Stimulated activated CD4-positive, alpha-beta T cell treated with anti-CD3 and anti-CD28 coated beads, TNF-alpha, amount 100 ng/mL, for 1 hour (primary cell): ENCODE results near the gene CABCOCO1.

Experiments
- DNase-seq, 3 donors: peaks; one replicate each; pipeline ENCODE4 v3.0.0-alpha.2; 2020; ENCODE audit warnings: low read depth in 3 of 3, low spot score in 1 of 3

The CABCOCO1 gene

DNA sequence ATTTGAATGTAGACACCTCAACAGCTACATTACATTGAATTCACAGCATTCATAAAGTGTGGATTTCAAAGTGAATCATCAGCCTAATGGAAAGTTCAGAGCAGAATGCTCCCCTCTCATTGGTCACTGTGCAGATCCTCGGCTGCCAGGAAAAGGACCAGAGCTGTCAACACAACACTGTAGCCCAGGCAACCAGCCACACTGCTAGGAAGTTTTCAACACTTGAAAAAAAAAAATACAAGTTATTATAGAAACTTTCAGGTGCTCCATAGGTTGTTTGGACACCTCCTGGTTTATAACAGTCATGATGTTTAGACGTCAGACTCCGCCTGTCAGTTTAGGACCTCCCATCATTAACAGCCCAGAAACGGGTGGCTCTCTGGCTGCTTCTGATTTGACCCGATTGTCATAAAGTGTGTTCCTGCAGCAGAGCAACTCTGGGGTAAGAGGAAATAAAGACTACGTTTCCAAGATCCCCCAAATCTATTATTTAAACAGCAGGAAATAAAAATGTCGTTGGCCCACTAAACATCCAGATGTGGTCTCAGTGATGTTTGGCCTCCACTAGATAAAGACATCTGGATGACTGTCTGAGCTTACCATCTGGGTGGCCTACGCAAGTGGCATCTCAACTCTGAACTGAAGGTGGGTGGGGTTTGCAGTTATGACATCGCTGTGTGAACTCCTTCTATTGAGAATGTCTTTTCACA lies 117.4 kb downstream of the CABCOCO1 start:
- no peak for DNase-seq

DNA sequence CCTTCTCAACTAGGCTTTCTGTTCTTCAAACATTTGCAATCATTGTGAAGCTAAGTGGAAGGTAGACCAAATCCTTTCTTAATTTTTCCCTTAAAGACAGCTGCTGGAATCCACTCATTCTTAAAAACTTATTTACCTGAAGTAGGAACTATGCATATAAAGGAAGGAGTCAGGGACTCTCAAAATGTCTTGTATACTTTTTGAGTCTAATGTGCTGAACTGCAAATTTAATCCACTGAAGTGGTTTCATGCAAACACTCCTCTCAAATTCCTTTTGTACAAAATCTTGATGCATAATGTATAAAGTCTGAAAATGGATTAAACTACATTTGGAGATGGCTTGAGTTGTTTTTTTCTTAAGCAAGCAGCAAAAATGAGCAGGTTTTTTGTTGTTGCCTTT lies 118.0 kb downstream of the CABCOCO1 start:
- DNase-seq: no peak

DNA sequence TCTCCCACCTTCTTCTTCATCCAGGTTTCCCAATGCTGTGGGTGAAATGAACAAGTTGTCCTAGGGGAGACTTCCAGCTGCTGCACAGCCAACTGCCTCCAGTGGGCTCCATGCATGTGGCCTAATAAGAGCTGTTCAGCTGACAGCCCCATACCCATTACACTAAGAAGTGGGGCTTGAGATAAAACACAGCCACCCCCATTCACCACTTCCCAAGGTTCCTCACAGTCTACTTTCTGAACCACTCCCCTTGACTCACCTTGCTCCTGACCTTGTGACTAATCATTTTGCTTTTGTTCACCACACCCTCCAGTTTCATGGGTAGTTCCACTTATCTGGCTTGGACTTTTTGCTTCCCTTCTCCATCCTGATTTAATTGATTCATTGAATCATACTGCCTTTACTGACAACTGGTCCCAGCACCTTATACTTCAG lies 119.3 kb downstream of the CABCOCO1 start:
- DNase-seq: no peak

DNA sequence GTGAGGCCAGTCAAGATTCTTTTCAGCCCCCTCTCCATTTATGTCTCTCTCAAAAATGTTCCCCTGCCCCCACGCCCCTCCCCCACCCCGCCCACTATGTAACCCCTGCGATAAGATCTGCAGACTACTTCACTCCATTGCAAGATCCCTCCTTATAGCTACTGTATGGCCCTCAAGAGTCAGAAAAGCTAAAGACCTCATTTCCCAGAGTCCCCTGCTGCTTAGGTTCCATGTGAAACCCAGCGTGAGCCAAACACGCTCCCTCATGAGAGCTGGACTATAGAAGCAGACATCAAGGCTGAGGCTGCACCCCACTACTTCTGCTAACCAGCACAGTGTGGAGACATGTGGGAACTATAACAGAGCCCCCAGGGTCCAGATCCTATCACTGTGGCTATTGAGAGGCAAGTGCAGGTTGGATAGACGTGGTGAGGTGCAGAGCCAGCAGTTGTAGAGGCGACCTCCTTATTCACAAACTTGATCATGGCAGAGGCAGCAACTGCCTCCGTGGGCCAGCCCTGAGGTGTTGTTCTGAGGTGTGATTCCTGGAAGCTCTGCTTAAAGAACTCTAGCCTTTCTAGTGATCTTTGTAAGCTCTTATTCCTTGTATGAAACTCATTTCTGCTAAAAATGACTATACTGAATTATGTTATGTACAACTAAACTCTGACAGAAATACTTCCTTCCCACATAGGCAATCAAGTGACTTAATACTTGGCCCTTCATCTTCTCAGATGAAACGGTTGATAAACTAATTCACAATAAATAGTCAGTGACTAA lies 121.8 kb downstream of the CABCOCO1 start:
- no peak for DNase-seq

GRCh38 chr10:61785473-61786105 lies 122.9 kb downstream of the CABCOCO1 start:
- DNase-seq: no peak

DNA sequence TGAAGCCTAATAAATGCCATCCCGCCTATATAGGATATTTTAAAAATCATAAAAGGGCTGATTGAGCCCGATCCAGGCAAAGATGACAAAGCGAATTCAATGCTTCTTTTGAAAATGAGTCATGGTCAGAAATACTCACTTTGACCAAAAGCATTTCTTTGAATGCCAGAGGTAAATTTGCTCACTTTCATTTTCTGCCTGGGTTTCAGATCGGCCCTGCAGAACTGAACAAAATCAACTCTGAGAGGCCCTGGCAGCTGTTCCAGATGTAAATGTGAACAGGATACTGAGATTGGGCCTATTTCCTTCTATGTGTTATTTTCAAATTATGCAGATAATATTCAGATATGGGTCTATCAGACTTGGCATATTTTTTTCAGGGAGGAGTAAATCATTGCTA lies 124.0 kb downstream of the CABCOCO1 start:
- no peak for DNase-seq

DNA sequence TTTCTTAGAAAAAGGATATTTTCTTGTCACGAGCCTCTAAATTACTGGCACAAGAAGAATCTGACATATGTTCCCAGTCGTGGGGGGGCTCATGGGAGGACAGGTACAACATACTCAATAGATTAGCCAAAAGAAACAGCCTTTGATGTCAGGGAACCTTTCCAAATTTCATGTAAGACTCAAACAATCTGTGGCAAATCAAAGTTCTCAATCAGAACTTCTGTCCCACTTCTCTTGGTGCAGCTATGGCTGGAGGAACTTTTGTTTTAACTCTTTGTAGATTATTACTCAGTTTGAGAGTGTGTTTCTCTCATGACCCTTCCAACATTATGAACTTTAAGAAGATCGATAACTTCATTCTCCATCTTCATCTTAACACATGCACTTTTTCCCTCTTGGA lies 124.4 kb downstream of the CABCOCO1 start:
- no peak for DNase-seq

DNA sequence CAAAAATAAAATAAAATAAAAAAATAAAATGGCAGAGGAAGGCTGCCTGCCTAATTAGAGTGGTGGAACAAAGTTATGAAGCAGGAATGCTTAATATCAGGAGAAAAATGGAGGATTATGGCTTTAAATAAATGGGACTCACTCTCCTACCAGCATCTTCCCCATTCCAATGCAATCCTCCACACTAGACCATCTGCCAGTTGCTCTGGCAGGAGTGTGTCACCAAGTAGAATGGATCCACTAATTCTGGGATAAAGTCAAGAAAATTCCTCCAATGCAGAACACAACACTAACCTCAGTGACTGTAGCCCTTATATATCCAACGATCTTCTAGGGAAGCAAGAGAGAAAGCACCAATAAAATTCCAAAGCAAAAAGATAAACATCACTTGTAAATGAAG lies 126.3 kb downstream of the CABCOCO1 start:
- DNase-seq: no peak

DNA sequence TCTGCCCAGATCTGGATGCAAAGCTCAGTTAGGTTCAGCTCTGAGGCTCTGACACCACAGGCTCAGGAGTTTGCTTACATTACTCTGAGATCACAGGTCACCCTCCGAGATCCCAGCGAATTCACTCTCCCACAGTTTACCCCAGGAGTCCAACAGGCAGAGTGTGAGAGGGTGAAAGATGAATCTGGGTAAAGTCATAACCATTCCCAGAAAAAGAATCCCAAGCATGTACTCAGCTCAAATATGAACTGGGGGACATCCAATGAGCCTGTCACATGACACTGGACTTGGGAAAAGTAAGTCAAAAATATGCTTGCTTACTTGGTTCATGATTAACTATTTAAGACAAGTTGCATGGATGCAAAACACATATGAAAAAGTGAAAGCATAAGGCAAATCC lies 128.5 kb downstream of the CABCOCO1 start:
- DNase-seq: no peak

DNA sequence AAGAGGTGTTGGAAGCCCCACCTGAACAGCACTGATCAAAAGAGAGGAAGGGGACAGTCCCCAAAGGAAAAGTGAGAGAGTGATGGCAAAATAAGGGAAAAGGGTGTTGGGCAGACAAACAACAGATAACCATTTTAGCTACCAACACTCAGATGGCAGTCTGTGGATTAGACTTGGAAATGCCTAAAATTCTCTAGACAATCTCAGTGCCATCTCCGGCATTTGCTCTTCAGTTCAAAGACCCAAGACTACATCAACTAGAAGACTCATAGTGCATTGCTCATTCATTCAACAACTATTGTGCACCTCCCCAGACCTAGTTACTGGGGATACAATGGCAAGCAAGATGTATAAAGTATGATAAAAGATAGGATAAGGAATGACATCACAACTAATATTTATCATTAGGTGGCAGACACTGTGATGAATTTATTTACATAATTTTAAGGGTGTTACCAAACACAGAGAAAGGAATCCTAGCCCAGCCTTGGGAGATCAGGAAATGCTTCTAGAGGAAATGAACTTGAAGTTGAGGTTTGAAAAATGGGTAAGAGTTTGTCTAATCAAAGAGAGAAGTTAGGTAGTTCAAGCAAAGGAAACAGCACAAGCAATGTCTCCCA lies 129.5 kb downstream of the CABCOCO1 start:
- no peak for DNase-seq

DNA sequence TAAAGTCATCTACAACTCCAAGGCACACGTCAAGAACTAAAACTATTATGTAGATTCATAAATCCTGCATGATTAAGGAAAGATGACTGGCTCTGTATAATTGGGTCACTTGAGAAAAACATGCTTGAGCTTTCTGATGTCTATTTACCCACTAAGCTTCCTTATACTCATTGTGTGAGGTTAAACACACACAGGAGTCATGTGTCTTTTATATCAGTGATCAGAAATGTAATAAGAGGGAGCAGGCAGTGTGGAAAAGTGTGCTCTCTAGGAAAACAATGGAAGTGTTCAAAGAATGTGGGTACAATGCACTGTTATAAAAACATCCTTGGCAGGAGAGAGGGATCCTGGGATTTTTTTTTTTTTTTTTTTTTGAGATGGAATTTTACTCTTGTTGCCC lies 130.2 kb downstream of the CABCOCO1 start:
- DNase-seq: no peak

DNA sequence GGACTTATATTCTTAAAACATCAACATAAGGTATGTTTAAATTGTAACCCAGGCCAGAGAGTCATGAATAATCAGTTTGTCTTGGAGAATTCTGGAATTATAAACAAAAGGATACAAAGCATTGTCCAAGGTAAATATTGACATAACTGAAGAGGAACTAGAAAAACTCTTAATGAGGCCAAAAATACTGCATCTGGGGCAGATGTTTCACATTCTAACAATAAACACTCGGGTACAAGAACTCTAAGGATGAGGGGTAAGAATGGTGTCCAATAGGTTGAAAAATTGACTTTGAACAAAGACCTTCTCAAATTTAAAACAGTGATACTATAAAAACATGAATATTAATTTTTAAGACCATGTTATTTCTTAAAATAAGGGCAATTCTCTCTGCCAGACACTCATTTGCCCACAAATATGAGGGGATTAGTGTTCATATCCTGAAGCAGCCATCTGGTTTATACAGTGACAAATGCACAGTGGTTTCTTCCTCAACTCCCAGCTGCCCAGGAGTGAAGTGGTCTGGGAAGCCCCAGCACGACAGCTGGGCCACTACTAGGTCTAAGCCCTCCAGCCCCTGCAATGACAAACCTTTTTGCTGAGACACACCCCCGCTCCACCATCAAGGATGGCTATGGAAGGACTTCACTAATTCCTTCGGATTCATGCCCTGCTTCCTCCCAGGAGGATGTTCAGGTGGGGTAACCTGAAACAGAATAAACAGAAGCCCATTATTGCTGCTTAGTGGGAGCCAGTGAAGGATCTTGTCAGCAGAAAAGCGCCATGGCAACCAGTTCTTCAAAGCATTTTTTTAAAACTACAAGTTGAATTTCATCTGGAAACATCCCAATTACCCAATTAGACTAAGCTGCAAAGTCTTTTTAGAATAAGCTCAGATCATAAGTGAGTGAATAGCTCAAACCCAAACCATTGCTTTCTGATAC lies 131.3 kb downstream of the CABCOCO1 start:
- no peak for DNase-seq

- no peak for DNase-seq
Observed at GRCh38 chr10:61795147-61795546, 132.4 kb downstream of the CABCOCO1 start.

GRCh38 chr10:61795551-61795950 lies 132.8 kb downstream of the CABCOCO1 start:
- DNase-seq: no peak

- no peak for DNase-seq
Observed at GRCh38 chr10:61796785-61797184, 134.1 kb downstream of the CABCOCO1 start.

DNA sequence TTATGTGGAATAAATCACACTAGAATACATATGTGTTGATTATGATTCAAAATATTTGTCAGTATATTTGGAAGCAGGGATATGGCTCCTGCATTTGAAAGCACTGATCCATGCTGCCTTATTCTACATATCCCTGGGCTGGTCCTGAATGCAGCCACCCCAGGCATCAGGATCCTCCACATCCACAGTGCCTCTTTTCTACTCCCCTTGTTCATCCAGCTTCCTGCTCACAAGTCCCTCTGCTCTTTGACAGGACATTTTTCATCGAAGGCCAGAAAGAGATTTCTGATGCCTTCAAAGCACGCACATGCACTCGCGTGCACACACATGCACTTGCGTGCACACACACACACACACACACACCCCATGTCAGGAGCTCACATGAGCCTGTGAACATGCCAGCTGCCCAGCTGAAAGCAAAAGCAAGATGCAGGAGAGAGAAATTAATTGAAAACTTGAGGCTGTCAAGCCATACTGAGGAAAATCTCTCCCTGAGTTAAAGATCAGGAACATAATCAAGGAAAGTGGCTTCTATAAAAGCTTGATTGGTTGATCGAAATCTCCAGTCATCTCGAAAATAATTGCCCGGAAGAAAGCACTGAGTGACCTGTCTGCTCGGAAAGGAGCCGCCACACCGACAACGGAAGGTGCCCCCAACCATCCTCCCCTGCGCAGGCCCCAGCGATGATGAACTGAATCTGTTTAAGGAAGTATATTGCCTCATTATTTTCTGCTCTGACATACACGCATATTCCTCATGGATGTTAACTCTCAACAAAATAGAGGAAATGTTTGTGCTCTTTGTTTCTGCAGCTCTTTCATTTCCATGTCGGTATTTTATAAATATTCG lies 134.8 kb downstream of the CABCOCO1 start:
- DNase-seq: no peak

DNA sequence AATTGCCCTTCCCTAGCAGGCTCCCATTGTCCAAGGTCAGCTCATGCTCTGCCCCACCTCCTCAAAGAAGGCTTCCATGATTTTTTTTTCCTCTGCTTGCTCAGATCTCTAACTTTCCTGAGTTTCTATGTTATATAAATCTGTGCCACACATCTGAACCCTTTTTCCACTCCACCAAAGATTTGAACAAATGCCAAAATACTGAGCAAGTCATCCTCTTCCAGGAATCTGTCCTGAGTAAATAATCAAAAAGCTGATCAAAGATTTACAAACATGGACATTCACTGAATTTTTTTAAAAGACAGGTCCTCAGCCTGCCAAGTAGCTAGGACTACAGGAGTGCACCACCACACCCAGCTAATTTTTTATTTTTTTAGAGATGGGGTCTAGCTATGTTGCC lies 136.0 kb downstream of the CABCOCO1 start:
- no peak for DNase-seq

- DNase-seq: no peak
Observed at GRCh38 chr10:61801484-61801883, 138.8 kb downstream of the CABCOCO1 start.

DNA sequence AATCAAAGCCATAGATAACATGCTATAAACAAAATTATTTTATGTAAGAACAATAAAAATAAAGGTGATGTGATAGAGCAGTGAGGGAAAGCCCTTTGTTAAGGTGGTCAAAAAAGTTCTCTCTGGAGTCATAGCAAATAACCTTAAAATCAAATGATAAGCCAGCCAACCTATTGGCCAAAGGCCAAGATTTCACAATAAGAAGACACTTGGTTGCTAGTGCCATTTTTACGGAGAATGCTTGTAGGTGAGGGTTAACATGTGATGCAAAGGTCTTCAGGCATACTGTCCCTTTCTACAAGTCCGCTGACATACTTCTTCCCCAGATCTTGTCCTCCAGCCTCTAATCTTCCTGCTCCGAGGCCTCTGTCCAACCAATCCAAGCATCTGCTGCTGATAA lies 140.5 kb downstream of the CABCOCO1 start:
- no peak for DNase-seq

- no peak for DNase-seq
Observed at GRCh38 chr10:61804414-61804813, 141.7 kb downstream of the CABCOCO1 start.
